HG02840 (cell line): ENCODE data around the gene ANKRD11.
"Not testable (repeated sequence)": the region's sequence is repeated elsewhere in the genome, so short reads cannot be mapped to it uniquely, and the experiment has no call there.

ENCODE experiments used
- ATAC-seq: cut with Tn5 transposase; IDR thresholded peaks from one replicate; pipeline ENCODE4 v1.9.1; 2021; ENCODE audit warnings: mild to moderate bottlenecking, moderate library complexity, moderate number of reproducible peaks; ENCODE audit not compliant: unreplicated experiment, low FRiP score

ANKRD11 gene

DNA sequence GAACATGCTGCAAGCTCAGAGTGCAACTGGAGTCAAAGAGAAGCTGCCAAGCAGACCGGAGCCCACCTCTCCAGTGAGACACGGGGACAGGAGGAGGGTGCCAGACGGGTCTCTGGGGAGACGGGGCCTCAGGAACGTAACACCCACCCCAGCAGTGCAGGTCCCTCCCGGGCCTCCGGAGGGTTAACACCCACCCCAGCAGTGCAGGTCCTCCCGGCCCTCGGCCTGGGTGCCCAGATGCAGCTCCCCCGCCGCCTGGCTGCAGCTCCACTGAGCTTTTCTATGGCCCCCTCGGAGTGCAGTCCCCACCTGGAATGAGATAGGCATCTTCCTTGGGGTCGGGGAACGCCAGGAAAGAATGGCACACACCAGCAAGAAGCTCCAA lies 182.9 kb downstream of the ANKRD11 start:
- no peak for ATAC-seq

DNA sequence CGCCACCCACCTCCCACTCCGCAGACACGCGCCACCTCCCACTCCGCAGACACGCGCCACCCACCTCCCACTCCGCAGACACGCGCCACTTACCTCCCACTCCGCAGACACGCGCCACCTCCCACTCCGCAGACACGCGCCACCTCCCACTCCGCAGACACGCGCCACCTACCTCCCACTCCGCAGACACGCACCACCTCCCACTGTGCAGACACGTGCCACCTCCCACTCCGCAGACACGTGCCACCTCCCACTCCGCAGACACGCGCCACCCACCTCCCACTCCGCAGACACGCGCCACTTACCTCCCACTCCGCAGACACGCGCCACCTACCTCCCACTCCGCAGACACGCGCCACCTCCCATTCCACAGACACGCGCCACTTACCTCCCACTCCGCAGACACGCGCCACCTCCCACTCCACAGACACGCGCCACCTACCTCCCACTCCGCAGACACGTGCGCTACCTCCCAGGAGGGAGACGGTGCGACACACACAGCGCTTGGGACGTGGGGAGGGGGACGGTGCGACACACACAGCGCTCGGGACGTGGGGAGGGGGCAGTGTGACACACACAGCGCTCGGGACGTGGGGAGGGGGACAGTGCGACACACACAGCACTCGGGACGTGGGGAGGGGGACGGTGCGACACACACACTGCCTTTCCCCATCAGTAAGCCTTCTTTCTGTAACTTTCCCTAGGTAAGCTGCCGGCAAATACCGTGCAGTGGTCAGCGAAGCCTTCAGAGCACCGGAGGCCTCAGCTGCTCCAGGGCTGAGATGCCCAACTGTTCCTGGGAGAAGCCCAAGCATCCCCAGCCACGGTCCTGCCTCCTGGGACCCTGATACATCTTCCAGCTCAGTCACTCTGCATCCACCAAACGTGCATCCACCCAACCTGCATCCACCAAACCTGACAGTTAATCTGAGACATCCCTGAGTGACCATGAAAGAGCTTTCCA lies 183.6 kb downstream of the ANKRD11 start:
- ATAC-seq, result not testable (repeated sequence)

DNA sequence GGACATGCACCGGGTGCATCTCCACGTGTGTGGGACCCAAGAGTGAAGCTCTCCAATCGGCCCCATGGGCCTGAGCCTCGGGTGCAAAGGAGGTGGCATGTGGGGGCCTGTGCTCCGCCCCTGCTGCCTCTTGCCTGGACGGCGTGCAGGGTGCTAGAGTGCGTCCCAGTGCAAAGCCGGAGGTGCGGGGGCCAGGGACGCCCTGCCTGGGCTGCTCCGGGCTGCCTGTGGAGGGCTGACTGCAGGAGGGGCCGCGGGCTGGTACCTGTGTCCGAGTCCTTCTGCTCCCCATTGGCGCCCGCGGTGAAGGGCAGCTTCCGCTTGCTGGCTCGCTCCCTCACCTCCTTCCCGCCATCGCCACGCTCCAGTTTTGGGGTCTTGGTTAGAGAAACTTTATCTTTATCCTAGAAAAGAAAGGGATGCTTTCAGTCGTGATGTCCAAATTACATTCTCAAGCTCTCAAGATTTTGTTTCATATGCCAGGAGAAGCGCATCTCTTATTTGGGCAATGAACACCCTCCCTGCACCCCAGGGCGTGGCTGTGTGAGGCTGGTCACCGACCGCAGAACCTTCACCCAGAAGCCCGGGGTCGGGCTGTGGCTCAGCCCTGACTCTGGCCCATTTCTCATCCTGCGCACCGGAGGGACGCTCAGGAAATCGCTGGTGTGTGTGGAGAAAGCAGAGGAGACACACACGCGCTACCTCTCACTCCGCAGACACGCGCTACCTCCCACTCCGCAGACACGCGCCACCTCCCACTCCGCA lies 185.2 kb downstream of the ANKRD11 start:
- ATAC-seq, result no peak

DNA sequence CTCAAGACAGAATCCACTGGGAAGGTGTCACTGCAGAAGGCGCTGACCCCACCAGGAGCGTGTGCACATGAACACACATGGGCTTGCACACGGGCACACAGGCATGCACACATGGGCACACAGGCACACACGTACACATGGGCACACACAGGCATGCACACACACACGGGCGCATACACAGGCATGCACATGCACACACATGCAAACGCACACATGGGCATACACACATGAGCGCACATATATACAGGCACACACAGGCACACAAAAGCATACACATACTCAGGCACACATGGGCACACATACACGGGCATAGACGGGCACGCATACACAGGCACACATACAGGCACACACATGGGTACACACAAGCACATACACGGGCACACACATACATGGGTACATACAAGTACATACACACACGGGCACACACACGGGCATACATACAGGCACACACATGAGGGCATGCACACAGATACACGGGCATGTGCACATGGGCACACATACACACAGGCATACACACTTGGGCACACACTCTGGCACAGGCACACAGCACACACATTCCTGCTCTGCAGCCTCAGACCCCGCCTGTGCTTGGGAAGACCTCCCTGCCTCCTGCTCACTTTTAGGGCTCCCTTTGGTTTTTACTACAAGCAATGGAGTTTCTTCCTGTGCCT lies 186.0 kb downstream of the ANKRD11 start:
- ATAC-seq, result no peak

DNA sequence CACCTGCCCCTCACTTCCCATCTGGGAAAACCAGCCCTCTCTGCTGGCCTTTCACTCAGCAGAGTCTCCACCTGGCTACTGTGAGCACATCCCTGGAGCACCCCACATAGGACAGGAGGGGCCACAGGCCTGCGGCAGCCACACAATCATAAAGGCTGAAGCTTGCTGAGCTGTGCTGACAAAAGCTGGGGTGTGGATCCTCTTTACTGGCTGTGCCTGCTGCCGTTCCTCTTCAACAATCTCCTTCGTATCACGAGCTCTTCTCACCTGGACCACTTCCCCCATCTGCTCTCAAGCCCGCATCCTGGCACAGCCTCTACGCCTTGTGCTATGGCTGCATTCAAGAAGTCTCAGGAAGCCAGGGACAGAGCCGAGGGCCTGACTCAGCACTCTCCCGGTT lies 186.7 kb downstream of the ANKRD11 start:
- ATAC-seq, result no peak

DNA sequence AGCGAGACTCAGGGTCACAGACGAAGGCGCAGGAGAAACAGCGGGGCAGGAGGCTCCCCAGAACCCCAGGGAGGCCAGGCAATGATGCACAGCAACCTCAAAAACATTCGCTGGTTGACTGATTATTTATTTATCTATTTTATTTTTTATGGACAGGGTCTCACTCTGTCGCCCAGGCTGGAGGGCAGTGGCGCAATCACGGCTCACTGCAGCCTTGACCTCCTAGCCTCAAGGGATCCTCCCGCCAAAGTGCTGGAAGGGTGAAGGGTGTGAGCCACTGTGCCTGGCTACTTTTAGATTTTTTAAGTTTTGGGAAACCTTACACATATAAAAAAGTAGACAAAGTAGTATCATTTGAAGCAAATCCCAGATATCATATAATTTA lies 189.4 kb downstream of the ANKRD11 start:
- no peak for ATAC-seq

DNA sequence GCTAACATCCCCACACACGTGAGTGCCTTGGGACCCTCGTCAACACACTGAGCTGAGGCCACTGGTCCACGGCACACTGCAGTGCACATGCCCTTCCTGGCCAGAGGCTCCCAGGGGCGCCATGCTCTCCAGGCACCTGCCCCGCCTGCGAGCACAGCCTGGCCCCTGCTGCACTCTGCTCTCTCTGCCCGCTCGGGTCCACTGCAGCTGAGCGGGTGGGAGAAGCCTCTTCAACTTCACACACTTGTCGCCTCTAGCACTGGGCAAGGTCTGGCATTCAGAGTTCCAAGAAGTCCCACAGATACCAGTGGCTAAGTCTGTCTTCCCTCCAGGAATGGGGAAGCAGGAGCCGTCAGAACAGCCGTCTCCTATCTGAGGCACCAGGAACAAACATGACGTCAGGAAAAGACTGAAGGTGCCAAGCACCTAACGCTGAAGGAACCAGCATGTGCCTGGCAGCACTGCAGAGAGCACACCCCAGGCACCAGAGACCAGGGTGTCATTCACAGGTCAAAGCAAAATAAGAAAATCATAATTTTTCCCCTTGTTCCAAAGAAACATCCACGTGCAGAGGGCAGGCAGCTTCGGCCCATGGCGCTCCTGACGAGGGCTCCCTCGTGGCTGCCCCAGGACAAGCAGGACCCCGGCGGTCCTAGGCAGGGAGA lies 189.9 kb downstream of the ANKRD11 start:
- ATAC-seq, result no peak

DNA sequence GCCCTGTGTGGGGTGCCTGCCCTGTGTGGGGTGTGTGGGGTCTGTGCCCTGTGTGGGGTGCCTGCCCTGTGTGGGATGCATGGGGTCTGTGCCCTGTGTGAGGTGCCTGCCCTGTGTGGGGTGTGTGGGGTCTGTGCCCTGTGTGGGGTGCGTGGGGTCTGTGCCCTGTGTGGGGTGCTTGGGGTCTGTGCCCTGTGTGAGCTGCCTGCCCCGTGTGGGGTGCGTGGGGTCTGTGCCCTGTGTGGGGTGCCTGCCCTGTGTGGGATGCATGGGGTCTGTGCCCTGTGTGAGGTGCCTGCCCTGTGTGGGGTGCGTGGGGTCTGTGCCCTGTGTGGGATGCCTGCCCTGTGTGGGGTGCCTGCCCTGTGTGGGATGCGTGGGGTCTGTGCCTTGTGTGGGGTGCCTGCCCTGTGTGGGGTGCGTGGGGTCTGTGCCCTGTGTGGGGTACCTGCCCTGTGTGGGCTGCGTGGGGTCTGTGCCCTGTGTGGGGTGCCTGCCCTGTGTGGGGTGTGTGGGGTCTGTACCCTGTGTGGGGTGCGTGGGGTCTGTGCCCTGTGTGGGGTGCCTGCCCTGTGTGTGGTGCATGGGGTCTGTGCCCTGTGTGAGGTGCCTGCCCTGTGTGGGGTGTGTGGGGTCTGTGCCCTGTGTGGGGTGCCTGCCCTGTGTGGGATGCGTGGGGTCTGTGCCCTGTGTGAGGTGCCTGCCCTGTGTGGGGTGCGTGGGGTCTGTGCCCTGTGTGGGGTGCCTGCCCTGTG lies 190.8 kb downstream of the ANKRD11 start:
- not testable (repeated sequence) for ATAC-seq

DNA sequence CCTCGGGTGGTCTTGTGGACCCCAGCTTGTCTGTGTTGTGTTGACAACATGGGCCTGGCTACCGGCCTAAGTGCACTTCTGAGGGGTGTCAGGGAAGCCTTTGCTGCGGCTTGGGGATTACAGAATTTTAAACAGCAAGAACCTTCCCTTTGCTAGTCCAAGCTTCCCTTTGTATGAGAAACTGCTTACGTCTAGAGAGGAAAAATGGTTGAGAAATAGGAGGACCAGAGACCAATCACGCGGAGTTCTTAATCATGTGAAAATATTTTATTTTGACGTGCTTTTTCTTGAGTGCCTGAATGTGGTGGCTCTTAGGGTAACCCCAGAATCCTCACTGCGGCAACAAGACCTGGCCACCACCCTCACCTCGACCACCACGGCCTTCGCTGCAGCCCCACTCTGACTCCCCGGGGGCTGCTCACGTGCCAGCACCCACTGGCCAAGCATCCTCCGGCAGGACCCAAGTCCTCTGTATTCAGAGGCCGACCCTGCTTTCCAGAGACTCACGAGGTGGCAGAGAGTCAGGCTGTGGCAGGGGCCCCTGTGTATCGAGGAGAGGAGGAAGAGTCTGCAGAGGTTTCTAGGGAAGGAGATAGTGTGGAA lies 191.6 kb downstream of the ANKRD11 start:
- no peak for ATAC-seq

DNA sequence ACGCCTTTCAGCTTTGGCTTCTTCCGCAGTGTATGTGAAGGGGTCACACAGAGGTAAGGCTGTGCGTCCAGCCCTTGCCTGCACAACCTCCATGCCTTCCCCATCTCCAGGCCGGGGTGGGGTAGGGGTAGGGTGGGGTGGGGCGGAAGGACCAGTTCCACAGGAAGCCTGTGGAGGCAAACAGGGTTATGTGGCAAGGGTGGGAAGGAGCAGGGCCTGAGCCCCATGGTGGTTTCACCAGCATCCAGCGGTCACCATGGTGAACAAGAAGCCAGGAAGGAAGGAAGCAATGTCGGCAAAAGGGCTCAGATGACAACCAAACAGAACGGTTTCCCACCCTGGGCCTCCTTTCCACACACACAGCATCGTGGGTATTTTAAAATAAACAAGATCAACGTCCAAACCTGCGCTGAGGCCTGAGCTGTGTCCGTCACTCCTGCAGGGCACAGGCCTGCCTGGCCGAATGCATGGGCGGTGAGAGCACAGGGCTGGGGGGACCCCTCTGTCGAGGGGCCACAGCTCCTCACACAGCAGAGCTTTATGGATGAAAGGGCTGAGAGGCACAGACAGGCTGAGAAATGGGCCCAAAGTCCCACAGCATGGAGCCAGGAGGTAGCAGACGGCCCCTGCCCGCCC lies 192.3 kb downstream of the ANKRD11 start:
- ATAC-seq, result no peak

DNA sequence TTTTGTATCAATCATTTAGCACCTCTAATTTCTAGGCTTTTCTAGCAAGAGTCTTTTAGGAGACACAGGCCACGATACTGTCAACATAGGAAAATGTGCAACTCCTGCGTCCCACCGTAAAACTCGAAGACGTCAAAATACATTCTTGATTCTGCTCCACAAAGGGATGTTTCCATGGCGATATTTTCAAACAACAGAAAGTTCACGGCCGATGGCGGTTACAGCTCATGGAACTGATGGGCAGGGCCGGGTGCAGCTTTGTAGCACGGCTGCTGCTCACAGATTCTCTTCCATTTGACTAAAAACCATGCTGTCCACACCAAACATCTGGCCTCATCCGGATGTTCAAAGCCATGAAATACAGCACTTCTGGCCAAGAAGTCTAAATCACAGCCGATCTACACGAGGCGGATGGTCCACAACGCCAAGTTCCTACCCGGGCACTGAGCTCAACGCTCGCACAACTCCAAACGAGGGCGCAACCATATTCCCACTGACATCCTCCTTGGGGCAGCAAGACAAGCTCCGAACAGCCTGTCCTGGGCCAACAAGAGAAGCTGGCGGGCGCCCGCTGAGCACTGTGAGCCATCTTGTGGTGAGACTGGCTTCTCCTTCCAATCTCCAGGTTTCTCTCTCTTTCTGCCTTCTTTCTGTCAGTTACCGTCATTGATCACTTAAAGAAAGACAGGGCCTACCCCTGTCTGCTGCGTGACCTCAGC lies 193.0 kb downstream of the ANKRD11 start:
- no peak for ATAC-seq

DNA sequence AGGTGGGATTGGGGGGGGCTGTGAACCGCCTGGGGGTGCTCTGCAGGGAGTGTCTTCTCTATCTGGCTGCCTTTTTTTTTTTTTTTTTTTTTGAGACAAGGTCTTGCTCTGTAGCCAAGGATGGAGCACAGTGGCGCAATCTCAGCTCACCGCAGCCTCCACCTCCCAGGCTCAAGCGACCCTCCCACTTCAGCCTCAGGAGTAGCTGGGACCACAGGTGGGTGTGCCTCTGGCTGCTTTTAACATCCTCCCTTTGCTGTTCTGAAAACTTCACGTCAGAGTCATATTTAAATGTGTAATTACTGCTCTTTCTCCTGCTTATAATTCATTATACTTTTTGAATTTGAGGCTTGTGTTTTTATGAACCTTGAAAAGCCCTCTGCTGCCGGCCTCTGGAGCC lies 194.4 kb downstream of the ANKRD11 start:
- no peak for ATAC-seq

DNA sequence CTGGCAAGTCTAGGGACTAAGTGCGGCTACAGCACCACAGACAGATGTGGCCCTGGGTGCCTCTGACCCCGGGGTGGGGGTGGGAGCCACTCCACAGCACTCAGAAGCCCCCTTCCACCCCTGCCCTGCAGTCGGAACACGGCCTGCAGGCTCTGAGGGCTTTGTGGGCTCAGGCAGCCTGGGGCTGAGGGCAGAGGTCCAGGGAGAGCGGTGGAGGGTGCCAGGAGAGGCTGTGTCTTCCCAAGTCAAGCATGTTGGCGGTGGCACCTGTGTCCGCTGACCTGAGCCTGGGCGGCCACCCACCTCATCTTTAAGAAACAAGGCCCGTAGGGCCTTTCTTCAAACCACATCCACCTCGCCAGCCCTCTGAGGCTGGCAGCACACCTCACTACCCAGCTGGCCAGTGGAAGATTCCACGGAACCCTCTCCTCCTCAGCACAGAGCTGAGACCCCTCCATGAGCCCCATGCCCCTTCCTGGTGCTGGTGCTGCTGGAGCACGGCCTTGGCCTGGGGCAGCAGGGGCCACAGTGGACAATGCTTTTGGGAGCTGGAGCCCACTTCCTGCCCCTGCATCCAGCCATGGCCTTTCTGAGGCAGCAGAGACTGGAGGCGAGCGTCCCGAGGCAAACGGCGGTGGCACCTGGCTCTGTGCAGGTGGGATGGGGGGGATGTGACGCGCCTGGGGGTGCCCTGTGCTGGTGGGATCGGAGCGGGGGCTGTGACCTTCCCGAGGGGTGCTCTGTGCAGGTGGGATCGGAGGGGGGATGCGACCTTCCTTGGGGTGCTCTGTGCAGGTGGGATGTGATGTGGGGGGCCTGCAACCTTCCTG lies 195.1 kb downstream of the ANKRD11 start:
- no peak for ATAC-seq

DNA sequence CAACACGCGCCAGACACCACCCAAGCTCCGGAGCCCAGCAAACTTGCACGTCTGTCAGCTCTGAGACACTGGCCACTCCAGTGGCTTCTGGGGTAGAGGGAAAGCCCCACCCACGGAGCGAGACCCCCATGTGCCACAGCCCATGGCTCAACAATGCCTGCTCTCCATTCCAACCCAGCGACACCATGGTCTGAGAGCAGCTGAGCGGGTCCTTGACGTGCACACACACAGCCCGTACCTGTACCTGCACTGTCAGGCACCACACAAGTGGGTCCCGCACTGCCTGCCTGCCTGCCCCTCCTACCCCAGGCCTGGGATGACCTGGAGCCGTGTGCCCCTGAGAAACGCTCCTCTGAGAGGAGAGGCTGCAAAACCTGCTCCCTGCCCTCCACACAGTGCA lies 195.9 kb downstream of the ANKRD11 start:
- ATAC-seq, result no peak

DNA sequence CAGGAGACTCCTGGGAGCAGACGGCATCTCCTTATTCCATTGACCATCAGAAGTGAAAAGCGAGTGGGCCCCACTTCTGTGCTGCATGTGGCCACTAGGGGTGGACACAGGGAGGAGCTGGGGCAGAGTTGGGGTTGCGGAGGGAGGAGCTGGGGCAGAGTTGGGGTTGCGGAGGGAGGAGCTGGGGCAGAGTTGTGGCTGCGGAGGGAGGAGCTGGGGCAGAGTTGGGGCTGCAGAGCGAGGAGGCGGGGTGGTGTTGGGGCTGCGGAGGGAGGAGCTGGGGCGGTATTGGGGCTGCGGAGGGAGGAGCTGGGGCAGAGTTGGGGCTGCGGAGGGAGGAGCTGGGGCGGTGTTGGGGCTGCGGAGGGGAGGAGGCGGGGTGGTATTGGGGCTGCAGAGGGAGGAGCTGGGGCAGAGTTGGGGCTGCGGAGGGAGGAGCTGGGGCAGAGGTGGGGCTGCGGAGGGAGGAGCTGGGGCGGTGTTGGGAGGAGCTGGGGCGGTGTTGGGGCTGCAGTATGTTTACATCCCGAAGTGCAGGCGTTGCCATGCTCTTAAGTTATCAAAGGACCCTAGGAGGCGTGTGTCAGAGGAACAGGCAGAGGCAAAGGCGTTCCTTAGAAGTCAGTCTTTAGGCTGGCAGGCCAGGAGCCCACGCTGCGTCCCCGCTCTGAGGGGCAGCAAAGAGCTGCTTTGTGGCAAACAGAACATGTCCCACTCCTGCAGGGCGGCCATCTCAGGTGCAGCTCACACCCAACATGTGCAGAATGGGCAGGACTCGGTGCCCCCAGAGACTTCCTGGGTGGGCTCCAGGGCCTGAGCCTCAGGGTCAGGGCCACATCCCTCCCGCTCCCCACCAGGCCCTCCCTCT lies 196.9 kb downstream of the ANKRD11 start:
- no peak for ATAC-seq

DNA sequence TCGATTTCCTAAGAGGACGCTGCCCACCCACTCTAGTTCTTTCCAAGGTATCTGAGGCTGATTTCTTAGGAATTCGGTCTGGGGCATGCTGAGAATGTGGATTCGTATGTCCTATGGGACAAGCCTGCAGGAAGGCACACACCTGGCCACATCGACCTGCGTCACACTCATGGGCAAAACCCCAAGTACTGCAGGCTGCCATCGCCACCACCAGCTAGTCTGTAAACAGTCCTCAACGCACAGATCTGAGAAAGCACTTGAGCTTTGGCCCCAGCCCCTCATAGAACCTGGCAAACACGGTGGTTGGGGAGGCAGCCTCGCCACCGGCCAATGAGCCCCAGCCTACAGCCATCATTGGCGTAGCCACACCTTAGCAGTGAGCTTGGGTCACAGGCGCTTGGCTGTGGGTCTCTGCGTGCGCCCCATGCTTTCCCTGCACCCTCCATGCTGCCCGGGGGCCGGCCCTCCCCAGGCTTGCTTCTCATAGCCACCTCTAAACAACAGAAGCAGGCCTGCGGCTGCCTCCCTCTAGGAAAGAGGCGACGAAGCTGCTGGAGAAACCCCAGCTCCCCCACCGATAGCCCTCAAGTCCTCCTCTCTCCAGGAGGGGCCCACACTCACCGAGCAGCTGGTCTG lies 197.8 kb downstream of the ANKRD11 start:
- ATAC-seq, result no peak
